VCaP (cell line): ENCODE data around the gene PXK.
A peak's percentile ranks its signal among the peaks of the same experiment; 100 is the strongest.

Experiments
- H3K27ac ChIP-seq: fragments of 450-650 bp; 2 replicates; pipeline ENCODE4 v1.5.1; 2017
- TF ChIP-seq, protein P1 (sequence below): fragments of 450-650 bp; conservative IDR thresholded peaks from 2 replicates; pipeline ENCODE4 v1.5.1; 2017; ENCODE audit warnings: mild to moderate bottlenecking, moderate library complexity

The PXK gene

GRCh38 chr3:58463942-58464271 is 131.2 kb downstream of the PXK start:
- TF ChIP-seq, protein P1, sequence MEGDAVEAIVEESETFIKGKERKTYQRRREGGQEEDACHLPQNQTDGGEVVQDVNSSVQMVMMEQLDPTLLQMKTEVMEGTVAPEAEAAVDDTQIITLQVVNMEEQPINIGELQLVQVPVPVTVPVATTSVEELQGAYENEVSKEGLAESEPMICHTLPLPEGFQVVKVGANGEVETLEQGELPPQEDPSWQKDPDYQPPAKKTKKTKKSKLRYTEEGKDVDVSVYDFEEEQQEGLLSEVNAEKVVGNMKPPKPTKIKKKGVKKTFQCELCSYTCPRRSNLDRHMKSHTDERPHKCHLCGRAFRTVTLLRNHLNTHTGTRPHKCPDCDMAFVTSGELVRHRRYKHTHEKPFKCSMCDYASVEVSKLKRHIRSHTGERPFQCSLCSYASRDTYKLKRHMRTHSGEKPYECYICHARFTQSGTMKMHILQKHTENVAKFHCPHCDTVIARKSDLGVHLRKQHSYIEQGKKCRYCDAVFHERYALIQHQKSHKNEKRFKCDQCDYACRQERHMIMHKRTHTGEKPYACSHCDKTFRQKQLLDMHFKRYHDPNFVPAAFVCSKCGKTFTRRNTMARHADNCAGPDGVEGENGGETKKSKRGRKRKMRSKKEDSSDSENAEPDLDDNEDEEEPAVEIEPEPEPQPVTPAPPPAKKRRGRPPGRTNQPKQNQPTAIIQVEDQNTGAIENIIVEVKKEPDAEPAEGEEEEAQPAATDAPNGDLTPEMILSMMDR = peak; percentile 65
- peak overlapping the region; percentile 29; the same call in 1 of the 2 replicates for H3K27ac ChIP-seq

DNA sequence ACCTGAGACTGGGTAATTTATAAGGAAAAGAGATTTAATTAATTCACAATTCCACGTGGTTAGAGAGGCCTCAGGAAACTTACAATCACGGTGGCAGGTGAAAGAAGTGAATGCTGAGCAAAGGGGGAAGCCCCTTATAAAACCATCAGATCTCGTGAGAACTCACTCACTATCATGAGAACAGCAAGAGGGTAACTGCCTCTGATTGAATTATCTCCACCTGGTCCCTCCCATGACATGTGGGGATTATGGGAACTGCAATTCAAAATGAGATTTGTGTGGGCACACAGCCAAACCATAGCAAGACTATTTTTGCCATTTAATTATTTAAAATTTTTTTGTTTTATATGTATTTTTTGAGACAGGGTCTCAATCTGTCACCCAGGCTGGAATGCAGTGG is 132.2 kb downstream of the PXK start:
- H3K27ac ChIP-seq = no peak overlapping the region
- TF ChIP-seq, protein P1 = no peak

DNA sequence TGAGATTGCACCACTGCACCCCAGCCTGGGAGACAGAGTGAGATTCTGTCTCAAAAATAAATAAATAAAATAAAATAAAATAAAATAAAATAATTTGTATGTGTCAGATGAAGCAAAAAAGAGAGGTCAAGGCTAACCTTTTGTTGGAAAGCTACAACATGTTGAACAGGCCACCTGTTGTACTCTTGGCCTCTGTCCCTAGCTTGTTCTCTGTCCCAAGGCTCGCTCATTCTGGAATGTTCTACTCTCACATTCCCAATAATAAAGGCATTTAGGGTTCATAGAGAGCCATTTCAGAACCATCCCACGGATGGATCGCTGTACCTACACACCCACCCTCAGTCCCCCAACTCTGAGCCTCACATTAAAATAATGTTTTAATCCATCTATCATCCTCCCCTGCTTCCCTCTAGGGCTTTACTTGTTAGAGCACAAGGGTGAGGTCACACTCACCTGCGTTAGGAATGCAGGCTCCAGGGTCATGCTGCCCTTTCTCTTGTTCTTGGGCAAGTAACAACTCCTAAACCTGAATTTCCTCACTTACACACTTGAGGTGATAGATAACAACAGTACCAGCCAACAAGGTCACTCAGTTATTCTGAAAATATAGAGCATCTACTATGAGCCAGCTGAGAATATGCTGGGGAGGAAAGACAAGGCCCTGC is 134.3 kb downstream of the PXK start:
- TF ChIP-seq, protein P1 = no peak
- H3K27ac ChIP-seq = no peak overlapping the region

GRCh38 chr3:58469096-58469495 is 136.4 kb downstream of the PXK start:
- H3K27ac ChIP-seq = no peak overlapping the region
- TF ChIP-seq, protein P1 = no peak

DNA sequence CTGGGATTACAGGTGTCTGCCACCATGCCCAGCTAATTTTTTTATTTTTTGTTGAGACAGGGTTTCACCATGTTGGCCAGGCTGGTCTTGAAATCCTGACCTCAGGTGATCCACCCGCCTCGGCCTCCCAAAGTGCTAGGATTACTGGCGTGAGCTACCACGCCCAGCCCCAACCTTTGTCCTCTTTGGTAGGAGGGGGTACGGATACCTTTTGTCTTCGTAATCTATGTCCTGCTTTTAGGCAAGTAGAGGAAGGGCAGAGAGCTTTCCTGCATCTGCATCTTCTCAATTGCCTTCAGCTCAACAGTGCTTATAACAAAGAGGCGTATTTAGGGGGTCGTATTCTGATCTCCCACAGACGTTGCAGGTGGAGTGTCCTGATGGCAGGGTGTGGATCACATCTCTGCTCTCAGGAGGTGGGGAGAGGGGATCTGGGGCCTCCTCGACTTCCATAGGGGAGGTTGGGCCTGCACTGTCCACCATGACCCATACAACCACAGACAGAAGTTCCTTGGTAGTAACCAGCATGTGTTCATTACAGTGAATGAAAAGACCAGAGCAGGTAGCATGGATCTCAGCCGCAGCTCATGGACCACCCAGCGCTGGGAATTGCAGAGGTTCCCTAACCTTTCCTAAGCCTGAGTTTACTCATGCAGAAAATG is 137.8 kb downstream of the PXK start:
- H3K27ac ChIP-seq = peak overlapping the region; percentile 78
- TF ChIP-seq, protein P1 = no peak

DNA sequence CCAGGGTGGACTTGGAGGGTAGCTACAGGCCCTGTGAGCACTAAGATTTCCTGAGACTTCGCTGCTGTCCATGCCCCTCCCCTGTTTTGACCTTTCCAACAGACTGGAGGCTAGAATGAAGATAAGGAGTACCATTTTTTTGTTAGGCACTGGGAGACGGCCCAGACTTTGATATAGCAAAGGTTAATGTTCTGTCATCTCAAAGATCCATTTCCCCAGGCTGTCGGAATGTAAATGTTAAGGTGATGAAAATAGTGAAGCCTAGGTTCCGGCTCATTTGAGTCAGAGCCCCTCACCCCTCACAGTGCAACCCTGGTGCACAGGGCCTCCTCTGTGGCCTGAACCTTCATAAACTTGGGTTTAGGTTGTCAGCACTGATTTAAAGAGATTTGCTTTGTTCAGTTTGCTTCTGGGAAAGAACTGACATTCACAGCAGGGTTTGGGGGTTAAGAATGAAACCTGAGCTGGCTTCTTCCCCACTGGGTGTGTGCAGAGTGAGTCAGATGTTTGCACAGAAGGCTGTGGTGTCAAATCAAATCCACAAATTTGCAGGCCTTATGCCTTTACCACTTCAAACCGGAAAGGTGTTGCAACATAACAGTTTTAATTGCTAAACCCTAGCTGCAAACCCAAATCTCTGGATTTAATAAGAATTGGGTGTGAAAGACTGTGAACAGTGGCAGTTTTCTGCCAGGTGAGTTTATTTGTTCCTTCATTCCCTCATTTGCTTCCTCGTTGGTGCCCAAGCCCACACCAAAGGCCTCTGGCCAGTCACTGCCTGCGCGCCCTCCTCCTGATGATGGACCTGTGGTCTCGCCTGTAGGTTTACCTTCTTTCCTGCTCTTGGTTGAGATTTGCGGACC is 138.6 kb downstream of the PXK start:
- TF ChIP-seq, protein P1 = no peak
- peak overlapping the region; percentile 78 for H3K27ac ChIP-seq

DNA sequence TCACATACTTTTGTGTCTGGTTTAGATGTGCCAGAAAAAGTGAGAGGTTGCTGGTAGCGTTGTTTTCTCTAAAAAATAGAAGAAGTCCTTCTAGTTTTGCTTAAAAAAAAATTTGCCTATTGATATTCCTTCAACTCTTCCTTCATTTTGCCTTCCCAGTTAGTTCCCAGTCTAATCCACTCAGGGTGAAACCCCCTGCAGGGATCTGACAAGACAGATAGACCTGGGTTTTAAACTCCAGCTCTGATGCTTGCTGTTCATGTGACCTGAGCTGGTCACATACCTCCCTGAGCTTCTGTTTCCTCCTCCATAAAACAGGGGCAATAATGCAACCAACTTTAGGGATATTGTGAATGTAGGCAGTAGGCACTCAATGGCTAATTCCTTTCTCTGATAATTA is 140.6 kb downstream of the PXK start:
- no peak overlapping the region for H3K27ac ChIP-seq
- TF ChIP-seq, protein P1 = no peak
